ENCODE results near the gene SBF1.
A peak's percentile ranks its signal among the peaks of the same experiment; 100 is the strongest.

Gene SBF1

GRCh38 chr22:50465066-50465930 is 9.5 kb downstream of the SBF1 start:
- no peak for DNase-seq (ENCODE audit: low spot score)

- DNase-seq (ENCODE audit: low spot score) = no peak
Observed at GRCh38 chr22:50464451-50464850, 10.4 kb downstream of the SBF1 start.

GRCh38 chr22:50463188-50463900 is 11.5 kb downstream of the SBF1 start:
- no peak for DNase-seq (ENCODE audit: low spot score)

GRCh38 chr22:50461979-50462540 is 12.8 kb downstream of the SBF1 start:
- DNase-seq (ENCODE audit: low spot score) = no peak

- no peak for DNase-seq (ENCODE audit: low spot score)
Observed at GRCh38 chr22:50461536-50461935, 13.3 kb downstream of the SBF1 start.

GRCh38 chr22:50460938-50461337 is 13.9 kb downstream of the SBF1 start:
- DNase-seq (ENCODE audit: low spot score) = no peak

GRCh38 chr22:50459496-50460140 is 15.2 kb downstream of the SBF1 start:
- no peak for DNase-seq (ENCODE audit: low spot score)

GRCh38 chr22:50459016-50459415 is 15.8 kb downstream of the SBF1 start:
- no peak for DNase-seq (ENCODE audit: low spot score)

GRCh38 chr22:50456466-50457234 is 18.2 kb downstream of the SBF1 start:
- no peak for DNase-seq (ENCODE audit: low spot score)

- no peak for DNase-seq (ENCODE audit: low spot score)
Observed at GRCh38 chr22:50456026-50456425, 18.8 kb downstream of the SBF1 start.

GRCh38 chr22:50455201-50455600 is 19.6 kb downstream of the SBF1 start:
- no peak for DNase-seq (ENCODE audit: low spot score)

- DNase-seq (ENCODE audit: low spot score) = no peak
Observed at GRCh38 chr22:50454556-50455075, 20.2 kb downstream of the SBF1 start.

GRCh38 chr22:50452649-50453048 is 22.2 kb downstream of the SBF1 start:
- no peak for DNase-seq (ENCODE audit: low spot score)

- DNase-seq (ENCODE audit: low spot score) = no peak
Observed at GRCh38 chr22:50447576-50448551, 27.0 kb downstream of the SBF1 start.

- no peak for DNase-seq (ENCODE audit: low spot score)
Observed at GRCh38 chr22:50446708-50447575, 27.9 kb downstream of the SBF1 start.

GRCh38 chr22:50445880-50446707 is 28.7 kb downstream of the SBF1 start:
- DNase-seq (ENCODE audit: low spot score) = no peak

GRCh38 chr22:50445071-50445879 is 29.6 kb downstream of the SBF1 start:
- peak; percentile 29 for DNase-seq (ENCODE audit: low spot score)

GRCh38 chr22:50444663-50445062 is 30.2 kb downstream of the SBF1 start:
- DNase-seq (ENCODE audit: low spot score) = no peak

Data from CD4-positive, alpha-beta T cell treated with Interleukin-15 for 4 hours (primary cell).